ENCODE measurements around the gene SLC49A4.

- TF ChIP-seq CTCF (tag by site-specific recombination; IDR thresholded peaks at IDR 0.05) (no peak), PATZ1 (tag by site-specific recombination; IDR thresholded peaks at IDR 0.05) (no peak), ZNF18 (tag by site-specific recombination; IDR thresholded peaks at IDR 0.05) (no peak), HOXD13 (CRISPR knock-in tag; IDR thresholded peaks at IDR 0.05; ENCODE audit: borderline replicate concordance) (no peak), TCF7L2 (IDR thresholded peaks at IDR 0.05; ENCODE audit: borderline replicate concordance, low read depth, low read length) (no peak), ZNF324 (tag by site-specific recombination; IDR thresholded peaks at IDR 0.05) (no peak), ZBTB21 (tag by site-specific recombination; IDR thresholded peaks at IDR 0.05) (no peak)
These were observed 34.2 kb upstream of the SLC49A4 start for GRCh38 chr3:122760453-122761271.
